H1 (cell line): Measurements from ENCODE around the gene KDF1. TPM values are rescaled to one million over a fixed set of nuclear protein-coding genes. Genes with fewer than 3 reads are reported as not detected.

Experiments
- BCL11A ChIP-seq, 2 experiments: IDR thresholded peaks; one replicate each; pipeline ENCODE4 v1.6.1; 2011; ENCODE audit warnings: low read depth in 2 of 2, low read length in 2 of 2, mild to moderate bottlenecking in 2 of 2
- CBX5 ChIP-seq: fragments of 300-800, 300-1000 bp; sonication (generic); IDR thresholded peaks from 2 replicates; pipeline ENCODE4 v1.7.1; 2016; ENCODE audit warnings: antibody characterized with exemption, low read length, low read depth
- CTCF ChIP-seq, 3 experiments: IDR thresholded peaks; 1 replicate in 2 of 3; 2 replicates in 1 of 3; pipeline versions ENCODE4 v1.5.1 to v1.6.1; 2011; ENCODE audit warnings: low read length in 3 of 3, mild to moderate bottlenecking in 3 of 3, inconsistent platforms in 2 of 3, low read depth in 1 of 3, moderate library complexity in 1 of 3; ENCODE audit not compliant: insufficient read depth in 1 of 3; ENCODE audit errors: control extremely low read depth in 1 of 3
- GABPA ChIP-seq: IDR thresholded peaks from 2 replicates; pipeline ENCODE4 v1.6.1; 2011; ENCODE audit warnings: mild to moderate bottlenecking, low read length, moderate library complexity, borderline replicate concordance; ENCODE audit not compliant: insufficient read depth
- MAFK ChIP-seq: IDR thresholded peaks from 2 replicates; pipeline ENCODE4 v1.6.1; 2012; ENCODE audit warnings: low read depth, mild to moderate bottlenecking, improper control_type of control experiment, low read length
- RBBP5 ChIP-seq: IDR thresholded peaks from 2 replicates; pipeline ENCODE4 v1.7.1; 2012; ENCODE audit warnings: low read depth, mild to moderate bottlenecking, inconsistent platforms, low read length, moderate library complexity, borderline replicate concordance
- TAF1 ChIP-seq: IDR thresholded peaks from 2 replicates; pipeline ENCODE4 v1.6.1; 2011; ENCODE audit warnings: mild to moderate bottlenecking, low read depth, low read length
- ZNF274 ChIP-seq: IDR thresholded peaks from 2 replicates; pipeline ENCODE4 v1.7.0; 2012; ENCODE audit warnings: low read length, borderline replicate concordance; ENCODE audit errors: extremely low read depth
- polyA plus RNA-seq, 7 experiments: library from polyadenylated mRNA; depleted of rRNA in 3 of 7; stranded (reverse) in 5 of 7; unstranded in 2 of 7; fragments of >200 nt in 5 of 7; fragments of 200-250 nt in 2 of 7; gene quantifications; 1 replicate in 5 of 7; 2 replicates in 1 of 7; 4 replicates in 1 of 7; pipeline versions ENCODE4 v1.2.1 to v1.2.3, GENCODE V29; 2011 to 2013; ENCODE audit warnings: missing spikeins in 2 of 7, mixed read lengths in 2 of 7
- total RNA-seq: library from RNA; stranded (reverse); fragmentation: NEBNext Ultra II Directional; extraction: Animal tissue kit (Norgen Biotek cat#: 25700); gene quantifications from 2 replicates; pipeline ENCODE4 v1.2.1, GENCODE V29; 2021

Gene KDF1
- total and polyA plus RNA-seq, 2 of the 8 experiments (the other 6 are each of a cell fraction or from before 2014, with no cell fraction given), result 16.9 to 37.5 TPM

DNA sequence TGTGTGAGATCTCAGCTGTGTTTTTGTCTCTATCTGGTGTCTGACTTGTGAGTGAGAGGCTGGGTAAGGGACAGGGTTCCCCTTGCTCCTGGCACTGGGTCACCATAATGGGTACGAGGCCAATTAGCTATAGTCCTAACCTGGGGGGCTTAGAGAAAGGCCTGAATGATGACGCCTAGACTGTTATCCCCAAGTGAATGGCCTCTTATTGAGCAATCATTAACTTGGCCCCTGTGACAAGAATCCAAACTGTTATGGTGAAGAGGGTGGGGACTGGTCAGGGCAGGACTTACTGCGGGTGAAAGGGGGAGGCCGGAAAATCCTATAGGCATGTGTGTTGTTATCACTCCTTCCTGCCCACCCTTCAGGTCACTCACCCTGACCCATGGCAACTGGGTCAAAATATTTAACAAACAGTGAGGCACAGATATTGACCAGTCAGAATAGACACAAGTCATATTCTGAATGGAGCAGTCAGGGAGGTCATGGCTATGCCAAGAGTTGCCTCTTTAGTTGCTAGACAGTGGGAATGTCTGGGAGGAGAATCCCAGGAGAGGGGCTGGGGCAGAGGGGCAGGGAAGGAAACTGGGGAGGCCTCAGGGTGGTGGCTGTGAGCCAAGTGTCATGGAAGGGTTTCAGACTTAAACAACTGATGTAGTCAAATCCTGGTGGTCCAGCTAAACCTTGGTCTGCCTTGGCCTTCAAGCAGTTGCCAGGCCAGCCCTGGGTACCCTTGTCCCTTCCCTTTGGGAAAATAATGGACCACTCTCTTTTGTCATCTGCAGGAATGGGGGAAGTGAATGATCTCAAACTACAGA lies 49.7 kb downstream of the KDF1 start (continued):
- TF ChIP-seq CBX5 (no peak), ZNF274 (no peak), GABPA (no peak), BCL11A (IDR thresholded peaks at IDR 0.05; ENCODE audit: low read depth in 2 of 2, low read length in 2 of 2) (no peak), MAFK (no peak), CTCF (IDR thresholded peaks at IDR 0.05; ENCODE audit: control extremely low read depth in 1 of 3, insufficient read depth in 1 of 3, low read depth in 1 of 3, low read length in 3 of 3) (no peak), RBBP5 (no peak), TAF1 (no peak)
